K562 (cell line): ENCODE data around the gene LRRC15. TPM values are rescaled to one million over a fixed set of nuclear protein-coding genes. Genes with fewer than 3 reads are reported as not detected.

Experiments used
- BRF1 ChIP-seq: IDR thresholded peaks from 3 replicates; pipeline ENCODE4 v1.6.1; 2011; ENCODE audit warnings: borderline replicate concordance, mild to moderate bottlenecking; ENCODE audit not compliant: insufficient read length; ENCODE audit errors: extremely low read depth
- CAMTA2 ChIP-seq: fragments of 250-450 bp; sonication (Bioruptor Pico); conservative IDR thresholded peaks from 2 replicates; pipeline ENCODE4 v1.5.1; 2022
- DIDO1 ChIP-seq: fragments of 450-650 bp; IDR thresholded peaks from 2 replicates; pipeline ENCODE4 v1.6.1; 2016; ENCODE audit warnings: low read depth, missing biosample characterization, missing genetic modification characterization
- FOS ChIP-seq: IDR thresholded peaks from 3 replicates; pipeline ENCODE4 v1.6.1; 2011; ENCODE audit not compliant: insufficient read length; ENCODE audit errors: extremely low read depth
- HMG20B ChIP-seq: fragments of 250-450 bp; sonication (Bioruptor Pico); IDR thresholded peaks from 2 replicates; pipeline ENCODE4 v1.5.0; 2021; ENCODE audit warnings: mild to moderate bottlenecking
- IFI16 ChIP-seq: fragments of 250-450 bp; sonication (Bioruptor Pico); IDR thresholded peaks from 2 replicates; pipeline ENCODE4 v2.1.2; 2022; ENCODE audit warnings: mild to moderate bottlenecking, inconsistent platforms
- MCM3 ChIP-seq: fragments of 450-650 bp; IDR thresholded peaks from 2 replicates; pipeline ENCODE4 v1.6.1; 2016
- MCM5 ChIP-seq: fragments of 450-650 bp; IDR thresholded peaks from 2 replicates; pipeline ENCODE4 v1.6.1; 2016; ENCODE audit warnings: low read depth
- NCOA1 ChIP-seq: fragments of 450-650 bp; IDR thresholded peaks from 2 replicates; pipeline ENCODE4 v1.6.1; 2016; ENCODE audit warnings: low read depth
- NR4A1 ChIP-seq, 2 experiments: fragments of 250-450 bp in 1 of 2; fragments of 450-650 bp in 1 of 2; sonication (Bioruptor Pico) in 1 of 2; IDR thresholded peaks; 2 replicates each; pipeline versions ENCODE4 v1.4.0 to v1.6.1; 2016 to 2020; ENCODE audit warnings: mild to moderate bottlenecking in 2 of 2, missing compliant biosample characterization in 1 of 2, missing genetic modification characterization in 1 of 2, moderate library complexity in 1 of 2
- PRMT5 ChIP-seq: sonication (generic); formaldehyde crosslinking; IDR thresholded peaks from 2 replicates; pipeline ENCODE4 v1.5.0; 2020; ENCODE audit warnings: missing genetic modification reagents
- SAP30 ChIP-seq: fragments of 200-600 bp; sonication (generic); IDR thresholded peaks from 2 replicates; pipeline ENCODE4 v1.6.1; 2012; ENCODE audit warnings: borderline replicate concordance, low read depth, mild to moderate bottlenecking, moderate library complexity, low read length, control low read depth, inconsistent platforms; ENCODE audit not compliant: insufficient read depth, poor library complexity, severe bottlenecking
- SMARCA4 ChIP-seq: fragments of 450-650 bp; IDR thresholded peaks from 2 replicates; pipeline ENCODE4 v1.6.1; 2016
- TAF15 ChIP-seq: fragments of 200-400 bp; formaldehyde crosslinking; IDR thresholded peaks from 2 replicates; pipeline ENCODE4 v1.6.1; 2017; ENCODE audit warnings: mild to moderate bottlenecking, low read depth, low read length, moderate library complexity
- TAF7 ChIP-seq: fragments of 450-650 bp; IDR thresholded peaks from 2 replicates; pipeline ENCODE4 v1.6.1; 2016; ENCODE audit warnings: missing genetic modification characterization, missing compliant biosample characterization
- TAF9B ChIP-seq: fragments of 450-650 bp; IDR thresholded peaks from 2 replicates; pipeline ENCODE4 v1.6.1; 2018; ENCODE audit warnings: mild to moderate bottlenecking; ENCODE audit not compliant: partially characterized antibody
- TARDBP ChIP-seq: fragments of 450-650 bp; IDR thresholded peaks from 2 replicates; pipeline ENCODE4 v1.6.1; 2016
- TBP ChIP-seq: optimal IDR thresholded peaks from 2 replicates; pipeline ENCODE3; 2011; ENCODE audit warnings: low read depth, low read length, improper control_type of control experiment
- THAP7 ChIP-seq: fragments of 250-450 bp; sonication (Bioruptor Pico); IDR thresholded peaks from 2 replicates; pipeline ENCODE4 v1.5.0; 2021
- TRIM28 ChIP-seq: fragments of 450-650 bp; IDR thresholded peaks from 2 replicates; pipeline ENCODE4 v1.6.1; 2017
- XRCC5 ChIP-seq: fragments of 200-400 bp; formaldehyde crosslinking; IDR thresholded peaks from 2 replicates; pipeline ENCODE4 v1.6.1; 2017; ENCODE audit warnings: low read depth, mild to moderate bottlenecking, low read length
- YY1 ChIP-seq, 3 experiments: IDR thresholded peaks; 2 replicates each; pipeline ENCODE4 v1.6.1; 2011; ENCODE audit warnings: low read length in 2 of 3, mild to moderate bottlenecking in 2 of 3, moderate library complexity in 2 of 3, borderline replicate concordance in 1 of 3, control low read depth in 1 of 3, low read depth in 1 of 3; ENCODE audit not compliant: insufficient read depth in 3 of 3, insufficient replicate concordance in 2 of 3, control insufficient read depth in 1 of 3, insufficient read length in 1 of 3; ENCODE audit errors: extremely low read depth in 1 of 3
- ZNF511 ChIP-seq: sonication (generic); formaldehyde crosslinking; IDR thresholded peaks from 2 replicates; pipeline ENCODE4 v1.8.0; 2022; ENCODE audit warnings: mild to moderate bottlenecking, missing genetic modification reagents
- ZNF695 ChIP-seq: fragments of 450-650 bp; formaldehyde crosslinking; IDR thresholded peaks from 2 replicates; pipeline ENCODE4 v1.4.0; 2020; ENCODE audit warnings: mild to moderate bottlenecking, moderate library complexity
- ZNF766 ChIP-seq: fragments of 200-800 bp; sonication (Bioruptor generic); conservative IDR thresholded peaks from 2 replicates; pipeline ENCODE4 v1.6.1; 2016; ENCODE audit warnings: missing genetic modification characterization, missing compliant biosample characterization
- ZNF77 ChIP-seq: fragments of 250-450 bp; sonication (Bioruptor Pico); IDR thresholded peaks from 2 replicates; pipeline ENCODE4 v1.5.0; 2020
- ZSCAN32 ChIP-seq: fragments of 450-650 bp; formaldehyde crosslinking; IDR thresholded peaks from 2 replicates; pipeline ENCODE4 v1.4.0; 2020; ENCODE audit warnings: mild to moderate bottlenecking, moderate library complexity
- polyA plus RNA-seq, 8 experiments: library from polyadenylated mRNA; depleted of rRNA in 4 of 8; stranded (reverse) in 5 of 8; unstranded in 3 of 8; fragments of >200 nt; fragmentation: Nextera tagmentation in 2 of 8; fragmentation: Illumina TruSeq in 1 of 8; extraction: Ambion mirVana in 2 of 8; extraction: Trizol in 1 of 8; gene quantifications; 2 replicates each; pipeline versions ENCODE4 v1.2.1 to v1.2.3, GENCODE V29; 2011 to 2014; ENCODE audit warnings: inconsistent platforms in 1 of 8, missing spikeins in 1 of 8
- total RNA-seq, 7 experiments: library from RNA; depleted of rRNA in 6 of 7; stranded (reverse); fragments of >200 nt in 6 of 7; fragmentation: Illumina TruSeq in 2 of 7; extraction: Trizol in 2 of 7; gene quantifications; 2 replicates each; pipeline versions ENCODE4 v1.2.1 to v1.2.3, GENCODE V29; 2011 to 2021; ENCODE audit warnings: low replicate concordance in 1 of 7
- TF ChIP-seq, protein P1 (sequence below): IDR thresholded peaks from 2 replicates; pipeline ENCODE4 v1.6.1; 2012; ENCODE audit warnings: low read depth, low read length, improper control_type of control experiment, borderline replicate concordance

Gene LRRC15
- total and polyA plus RNA-seq, 9 of the 15 experiments (the other 6 are each of a cell fraction or from before 2014, with no cell fraction given), result not detected

DNA sequence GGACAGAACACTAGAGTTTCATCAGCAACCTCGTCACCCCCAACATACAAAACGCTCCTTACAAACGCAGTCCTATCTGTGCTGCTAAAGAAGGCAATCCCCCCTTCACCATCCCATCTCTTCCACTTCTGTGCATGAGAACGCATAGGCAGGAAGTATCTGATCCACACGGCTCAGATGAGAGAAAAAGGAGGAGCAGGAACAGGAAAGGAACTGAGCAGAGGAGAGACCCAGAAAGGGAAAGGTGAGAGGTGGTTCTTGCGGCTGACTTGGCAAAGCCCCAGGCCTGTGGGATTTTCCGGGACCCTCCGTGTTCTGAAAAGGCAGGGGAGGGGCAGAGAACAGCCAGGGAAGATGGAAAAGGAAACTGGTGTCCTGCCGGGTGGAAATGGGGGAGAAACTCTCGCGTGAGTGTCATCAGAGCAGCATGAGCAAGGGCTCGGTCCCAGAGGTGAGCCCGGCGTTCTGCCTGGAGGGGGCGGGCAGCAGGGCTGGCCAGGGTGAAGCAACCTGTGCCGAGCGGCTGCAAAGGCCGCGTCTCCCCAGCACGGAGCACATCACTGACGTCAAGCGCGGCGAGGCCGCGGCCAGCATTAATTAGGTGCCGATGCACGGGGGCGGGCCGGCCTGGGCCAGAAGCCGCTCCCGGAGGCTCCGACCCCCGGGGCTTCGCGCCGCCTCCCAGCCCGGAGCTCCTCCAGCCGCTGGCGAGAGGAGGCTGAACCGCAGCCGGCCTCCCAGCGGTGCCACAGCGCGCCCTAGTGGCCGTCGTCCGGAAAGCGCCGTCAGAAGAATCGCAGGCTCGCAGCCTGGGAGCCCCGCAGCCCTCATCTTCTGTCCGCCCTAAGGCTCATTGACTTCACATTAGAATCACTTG, 54.2 kb downstream of the LRRC15 start (continued):
- TF ChIP-seq FOS (no peak), PRMT5 (CRISPR knock-in tag) (no peak), SMARCA4 (no peak), ZNF695 (CRISPR knock-in tag) (no peak), TARDBP (no peak), THAP7 (CRISPR knock-in tag) (no peak), TBP (no peak), ZSCAN32 (no peak), BRF1 (no peak), CAMTA2 (CRISPR knock-in tag) (no peak), MCM5 (no peak), MCM3 (no peak), TRIM28 (no peak), DIDO1 (no peak), NR4A1 (CRISPR knock-in tag; IDR thresholded peaks at IDR 0.05) (no peak), NR4A1 (tag; IDR thresholded peaks at IDR 0.05) (peak; percentile 75; the same call in 1 of the 2 replicates), NCOA1 (no peak), XRCC5 (no peak), IFI16 (CRISPR knock-in tag) (no peak), ZNF511 (CRISPR knock-in tag) (0 out of 2 replicates have a peak, but pooled peaks have one; percentile 53), TAF15 (no peak), TAF9B (no peak), YY1 (IDR thresholded peaks at IDR 0.05; ENCODE audit: borderline replicate concordance in 1 of 3, control insufficient read depth in 1 of 3, extremely low read depth in 1 of 3, insufficient read depth in 3 of 3, insufficient read length in 1 of 3, insufficient replicate concordance in 2 of 3, low read depth in 1 of 3, low read length in 2 of 3) (no peak), HMG20B (CRISPR knock-in tag) (no peak), ZNF77 (CRISPR knock-in tag) (no peak), SAP30 (no peak), TAF7 (tag) (no peak), ZNF766 (CRISPR knock-in tag) (no peak)
- TF ChIP-seq, protein P1, sequence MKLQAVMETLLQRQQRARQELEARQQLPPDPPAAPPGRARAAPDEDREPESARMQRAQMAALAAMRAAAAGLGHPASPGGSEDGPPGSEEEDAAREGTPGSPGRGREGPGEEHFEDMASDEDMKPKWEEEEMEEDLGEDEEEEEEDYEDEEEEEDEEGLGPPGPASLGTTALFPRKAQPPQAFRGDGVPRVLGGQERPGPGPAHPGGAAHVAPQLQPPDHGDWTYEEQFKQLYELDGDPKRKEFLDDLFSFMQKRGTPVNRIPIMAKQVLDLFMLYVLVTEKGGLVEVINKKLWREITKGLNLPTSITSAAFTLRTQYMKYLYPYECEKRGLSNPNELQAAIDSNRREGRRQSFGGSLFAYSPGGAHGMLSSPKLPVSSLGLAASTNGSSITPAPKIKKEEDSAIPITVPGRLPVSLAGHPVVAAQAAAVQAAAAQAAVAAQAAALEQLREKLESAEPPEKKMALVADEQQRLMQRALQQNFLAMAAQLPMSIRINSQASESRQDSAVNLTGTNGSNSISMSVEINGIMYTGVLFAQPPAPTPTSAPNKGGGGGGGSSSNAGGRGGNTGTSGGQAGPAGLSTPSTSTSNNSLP, result no peak
